OCI-LY3 (cell line): ENCODE results near the gene GINS2.

Experiments used
- CTCF ChIP-seq: fragments of 200-600, 300-600 bp; sonication (generic); IDR thresholded peaks from 2 replicates; pipeline ENCODE4 v1.5.1; 2014; ENCODE audit warnings: antibody characterized with exemption, low read length, low read depth
- EZH2phosphoT487 ChIP-seq: fragments of 200-600 bp; shearing (Covaris generic); IDR thresholded peaks from 2 replicates; pipeline ENCODE4 v1.6.1; 2018; ENCODE audit warnings: antibody characterized with exemption, mixed run types, low read depth

DNA sequence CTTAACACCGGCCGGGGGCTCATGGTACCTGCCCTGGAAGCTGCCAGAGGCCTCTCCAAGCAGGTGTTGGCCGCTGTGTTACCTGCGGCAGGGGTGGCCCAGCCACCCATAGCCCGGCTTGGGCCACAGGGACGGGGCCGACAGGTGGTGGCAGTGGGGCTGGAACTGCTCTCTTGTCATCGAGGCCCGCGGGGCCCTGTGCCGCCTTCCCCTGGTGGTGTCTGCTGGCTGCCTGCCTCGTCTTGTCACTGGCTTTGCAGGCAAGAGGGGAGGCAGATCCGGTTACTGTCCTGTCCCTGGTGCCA lies 48.5 kb downstream of the GINS2 start:
- TF ChIP-seq EZH2phosphoT487: no peak
- TF ChIP-seq CTCF: no peak
